Esophagus squamous epithelium (tissue), 4 donors: ENCODE measurements around the gene SPACA7.

Experiments used
- CTCF ChIP-seq, 6 experiments: fragments of 450-650 bp in 4 of 6; fragments of 200-600 bp in 2 of 6; sonication (generic) in 2 of 6; IDR thresholded peaks; one replicate each; pipeline ENCODE4 v1.5.1; 2016 to 2019; ENCODE audit warnings: antibody characterized with exemption in 6 of 6, mild to moderate bottlenecking in 4 of 6, moderate library complexity in 4 of 6
- POLR2A ChIP-seq, 4 donors: fragments of 450-650 bp; IDR thresholded peaks; one replicate each; pipeline ENCODE4 v1.6.1; 2017; ENCODE audit warnings: antibody characterized with exemption in 4 of 4, mild to moderate bottlenecking in 4 of 4, moderate library complexity in 3 of 4

GRCh38 chr13:112453207-112453829, 77.2 kb downstream of the SPACA7 start:
- TF ChIP-seq CTCF (IDR thresholded peaks at IDR 0.05): no peak
- TF ChIP-seq POLR2A (IDR thresholded peaks at IDR 0.05): no peak
